Measurements from ENCODE around the gene OPCML.
A peak's percentile ranks its signal among the peaks of the same experiment; 100 is the strongest.

The OPCML gene

GRCh38 chr11:132858223-132858622 is 674.1 kb downstream of the OPCML start:
- DNase-seq (ENCODE audit: low read depth): peak; percentile 69

GRCh38 chr11:132856032-132856431 is 676.3 kb downstream of the OPCML start:
- TF ChIP-seq CTCF (IDR thresholded peaks at IDR 0.05; ENCODE audit: insufficient read depth, low read depth, low read length, missing control alignments): no peak
- H3K4me3 ChIP-seq (ENCODE audit: low read length): no peak overlapping the region
- no peak for DNase-seq (ENCODE audit: low read depth)

More at GRCh38 chr11:132858223-132858622, 674.1 kb downstream of the OPCML start:
- H3K4me3 ChIP-seq (ENCODE audit: low read length): no peak overlapping the region
- peak; percentile 60 for TF ChIP-seq CTCF (IDR thresholded peaks at IDR 0.05; ENCODE audit: insufficient read depth, low read depth, low read length, missing control alignments)

- DNase-seq (ENCODE audit: low read depth): peak; percentile 85
- no peak overlapping the region for H3K4me3 ChIP-seq (ENCODE audit: low read length)
- no peak for TF ChIP-seq CTCF (IDR thresholded peaks at IDR 0.05; ENCODE audit: insufficient read depth, low read depth, low read length, missing control alignments)
Observed at GRCh38 chr11:132855516-132855915, 676.8 kb downstream of the OPCML start.

- no peak for TF ChIP-seq CTCF (IDR thresholded peaks at IDR 0.05; ENCODE audit: insufficient read depth, low read depth, low read length, missing control alignments)
- no peak for DNase-seq (ENCODE audit: low read depth)
- no peak overlapping the region for H3K4me3 ChIP-seq (ENCODE audit: low read length)
Observed at GRCh38 chr11:132853886-132854285, 678.4 kb downstream of the OPCML start.

GRCh38 chr11:132852361-132852760 is 679.9 kb downstream of the OPCML start:
- no peak overlapping the region for H3K4me3 ChIP-seq (ENCODE audit: low read length)
- peak; percentile 28 for DNase-seq (ENCODE audit: low read depth)
- no peak for TF ChIP-seq CTCF (IDR thresholded peaks at IDR 0.05; ENCODE audit: insufficient read depth, low read depth, low read length, missing control alignments)

GRCh38 chr11:132851247-132851646 is 681.1 kb downstream of the OPCML start:
- no peak overlapping the region for H3K4me3 ChIP-seq (ENCODE audit: low read length)
- no peak for TF ChIP-seq CTCF (IDR thresholded peaks at IDR 0.05; ENCODE audit: insufficient read depth, low read depth, low read length, missing control alignments)
- no peak for DNase-seq (ENCODE audit: low read depth)

- TF ChIP-seq CTCF (IDR thresholded peaks at IDR 0.05; ENCODE audit: insufficient read depth, low read depth, low read length, missing control alignments): no peak
- H3K4me3 ChIP-seq (ENCODE audit: low read length): no peak overlapping the region
- no peak for DNase-seq (ENCODE audit: low read depth)
Observed at GRCh38 chr11:132850266-132850665, 682.0 kb downstream of the OPCML start.

All from epithelial cell of esophagus (primary cell).